ENCODE measurements around the gene PRKRA. TPM values are rescaled to one million over a fixed set of nuclear protein-coding genes. Genes with fewer than 3 reads are reported as not detected.

Gene PRKRA
- total RNA-seq, 1 experiment from 2014 or later, result 49.8 TPM

DNA sequence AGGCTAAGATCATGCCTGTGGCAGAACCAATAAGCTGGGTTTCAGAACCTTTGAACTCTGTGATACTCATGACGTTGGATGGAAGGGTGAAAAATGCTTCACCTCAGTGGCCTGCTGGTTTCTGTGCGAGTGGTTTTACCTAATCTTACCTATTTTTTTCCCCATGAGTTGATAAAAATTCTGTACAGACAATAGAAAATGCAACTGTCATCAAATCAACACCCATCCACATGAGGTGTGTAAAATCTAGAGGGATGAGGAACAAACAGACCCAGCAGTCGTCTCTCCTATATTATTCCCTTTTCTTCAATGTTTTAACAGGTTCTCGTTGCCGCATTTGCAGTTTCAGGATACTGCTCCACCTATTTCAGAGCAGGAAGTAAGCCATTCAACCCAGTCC, 67.3 kb downstream of the PRKRA start:
- H3K27ac ChIP-seq (ENCODE audit: low read depth, low read length), result no peak overlapping the region
- DNase-seq (ENCODE audit: low read depth, low spot score), result no peak
- ChIA-PET POLR2A (no interaction called here), RAD21 (ENCODE audit: low non-redundant PET in 1 of 2, low total read pairs in 2 of 2, uncharacterized antibody in 2 of 2, unreplicated experiment in 2 of 2) (no interaction called here), CTCF (no interaction called here)
- no peaks in the 10 kb centered on the region for H3K4me1 ChIP-seq (ENCODE audit: control insufficient read depth in 1 of 2, insufficient read depth in 2 of 2, low read length in 2 of 2)
- no peaks in the 10 kb centered on the region for H3K36me3 ChIP-seq (ENCODE audit: control insufficient read depth in 1 of 2, insufficient read depth in 2 of 2, low read length in 2 of 2)
- no TSS peak for BruUV-seq (replicated peaks)
- no peak overlapping the region for H2AFZ ChIP-seq (ENCODE audit: low read depth, low read length, poor library complexity, severe bottlenecking)
- no peaks in the 10 kb centered on the region for H3K9me3 ChIP-seq (ENCODE audit: control insufficient read depth in 1 of 2, insufficient read depth in 1 of 2, low read depth in 1 of 2, low read length in 2 of 2)
- H3K9ac ChIP-seq (ENCODE audit: low read length), result no peak overlapping the region
- no peaks in the 10 kb centered on the region for H3K9me2 ChIP-seq (ENCODE audit: insufficient read depth)
- no peak overlapping the region for H3K4me2 ChIP-seq (ENCODE audit: low read length)
- H4K20me1 ChIP-seq (ENCODE audit: insufficient read depth), result no peaks in the 10 kb centered on the region
- no peak for TF ChIP-seq FOSL1 (IDR thresholded peaks at IDR 0.05; ENCODE audit: low read depth)
- no peak for TF ChIP-seq POLR2AphosphoS5 (IDR thresholded peaks at IDR 0.05; ENCODE audit: low read depth, low read length)
- TF ChIP-seq TCF7L2 (IDR thresholded peaks at IDR 0.05; ENCODE audit: borderline replicate concordance, extremely low read depth, insufficient read depth, insufficient read length), result no peak
- TF ChIP-seq SIN3A (IDR thresholded peaks at IDR 0.05; ENCODE audit: low read depth), result no peak
- TF ChIP-seq EZH2 (IDR thresholded peaks at IDR 0.05), result no peak
- TF ChIP-seq JUND (IDR thresholded peaks at IDR 0.05), result no peak
- no peak for TF ChIP-seq RAD21 (IDR thresholded peaks at IDR 0.05; ENCODE audit: low read depth)
- TF ChIP-seq, protein P1, sequence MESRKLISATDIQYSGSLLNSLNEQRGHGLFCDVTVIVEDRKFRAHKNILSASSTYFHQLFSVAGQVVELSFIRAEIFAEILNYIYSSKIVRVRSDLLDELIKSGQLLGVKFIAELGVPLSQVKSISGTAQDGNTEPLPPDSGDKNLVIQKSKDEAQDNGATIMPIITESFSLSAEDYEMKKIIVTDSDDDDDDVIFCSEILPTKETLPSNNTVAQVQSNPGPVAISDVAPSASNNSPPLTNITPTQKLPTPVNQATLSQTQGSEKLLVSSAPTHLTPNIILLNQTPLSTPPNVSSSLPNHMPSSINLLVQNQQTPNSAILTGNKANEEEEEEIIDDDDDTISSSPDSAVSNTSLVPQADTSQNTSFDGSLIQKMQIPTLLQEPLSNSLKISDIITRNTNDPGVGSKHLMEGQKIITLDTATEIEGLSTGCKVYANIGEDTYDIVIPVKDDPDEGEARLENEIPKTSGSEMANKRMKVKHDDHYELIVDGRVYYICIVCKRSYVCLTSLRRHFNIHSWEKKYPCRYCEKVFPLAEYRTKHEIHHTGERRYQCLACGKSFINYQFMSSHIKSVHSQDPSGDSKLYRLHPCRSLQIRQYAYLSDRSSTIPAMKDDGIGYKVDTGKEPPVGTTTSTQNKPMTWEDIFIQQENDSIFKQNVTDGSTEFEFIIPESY (IDR thresholded peaks at IDR 0.05; ENCODE audit: extremely low read depth, insufficient replicate concordance, low read length), result no peak
- TF ChIP-seq, protein P2, sequence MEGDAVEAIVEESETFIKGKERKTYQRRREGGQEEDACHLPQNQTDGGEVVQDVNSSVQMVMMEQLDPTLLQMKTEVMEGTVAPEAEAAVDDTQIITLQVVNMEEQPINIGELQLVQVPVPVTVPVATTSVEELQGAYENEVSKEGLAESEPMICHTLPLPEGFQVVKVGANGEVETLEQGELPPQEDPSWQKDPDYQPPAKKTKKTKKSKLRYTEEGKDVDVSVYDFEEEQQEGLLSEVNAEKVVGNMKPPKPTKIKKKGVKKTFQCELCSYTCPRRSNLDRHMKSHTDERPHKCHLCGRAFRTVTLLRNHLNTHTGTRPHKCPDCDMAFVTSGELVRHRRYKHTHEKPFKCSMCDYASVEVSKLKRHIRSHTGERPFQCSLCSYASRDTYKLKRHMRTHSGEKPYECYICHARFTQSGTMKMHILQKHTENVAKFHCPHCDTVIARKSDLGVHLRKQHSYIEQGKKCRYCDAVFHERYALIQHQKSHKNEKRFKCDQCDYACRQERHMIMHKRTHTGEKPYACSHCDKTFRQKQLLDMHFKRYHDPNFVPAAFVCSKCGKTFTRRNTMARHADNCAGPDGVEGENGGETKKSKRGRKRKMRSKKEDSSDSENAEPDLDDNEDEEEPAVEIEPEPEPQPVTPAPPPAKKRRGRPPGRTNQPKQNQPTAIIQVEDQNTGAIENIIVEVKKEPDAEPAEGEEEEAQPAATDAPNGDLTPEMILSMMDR (IDR thresholded peaks at IDR 0.05 in 2 of 3, conservative IDR thresholded peaks at IDR 0.05 in 1 of 3; ENCODE audit: borderline replicate concordance in 1 of 3, insufficient read depth in 1 of 3, low read depth in 2 of 3, low read length in 2 of 3), result no peak
- TF ChIP-seq ZNF274 (IDR thresholded peaks at IDR 0.05; ENCODE audit: low read depth, low read length), result no peak
- no peak for TF ChIP-seq CBX3 (IDR thresholded peaks at IDR 0.05; ENCODE audit: low read depth)
- TF ChIP-seq EZH2phosphoT487 (IDR thresholded peaks at IDR 0.05; ENCODE audit: borderline replicate concordance), result no peak
- TF ChIP-seq ZFX (IDR thresholded peaks at IDR 0.05), result no peak
- no peak for TF ChIP-seq EGR1 (IDR thresholded peaks at IDR 0.05; ENCODE audit: low read depth)
- no peak for TF ChIP-seq SP1 (IDR thresholded peaks at IDR 0.05; ENCODE audit: low read depth)
- TF ChIP-seq CEBPB (IDR thresholded peaks at IDR 0.05; ENCODE audit: low read depth), result no peak
- TF ChIP-seq POLR2A (IDR thresholded peaks at IDR 0.05; ENCODE audit: borderline replicate concordance, extremely low read depth, insufficient read depth, insufficient read length), result no peak
- TF ChIP-seq, protein P3, sequence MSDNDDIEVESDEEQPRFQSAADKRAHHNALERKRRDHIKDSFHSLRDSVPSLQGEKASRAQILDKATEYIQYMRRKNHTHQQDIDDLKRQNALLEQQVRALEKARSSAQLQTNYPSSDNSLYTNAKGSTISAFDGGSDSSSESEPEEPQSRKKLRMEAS (IDR thresholded peaks at IDR 0.05), result no peak
- TF ChIP-seq, protein P4, sequence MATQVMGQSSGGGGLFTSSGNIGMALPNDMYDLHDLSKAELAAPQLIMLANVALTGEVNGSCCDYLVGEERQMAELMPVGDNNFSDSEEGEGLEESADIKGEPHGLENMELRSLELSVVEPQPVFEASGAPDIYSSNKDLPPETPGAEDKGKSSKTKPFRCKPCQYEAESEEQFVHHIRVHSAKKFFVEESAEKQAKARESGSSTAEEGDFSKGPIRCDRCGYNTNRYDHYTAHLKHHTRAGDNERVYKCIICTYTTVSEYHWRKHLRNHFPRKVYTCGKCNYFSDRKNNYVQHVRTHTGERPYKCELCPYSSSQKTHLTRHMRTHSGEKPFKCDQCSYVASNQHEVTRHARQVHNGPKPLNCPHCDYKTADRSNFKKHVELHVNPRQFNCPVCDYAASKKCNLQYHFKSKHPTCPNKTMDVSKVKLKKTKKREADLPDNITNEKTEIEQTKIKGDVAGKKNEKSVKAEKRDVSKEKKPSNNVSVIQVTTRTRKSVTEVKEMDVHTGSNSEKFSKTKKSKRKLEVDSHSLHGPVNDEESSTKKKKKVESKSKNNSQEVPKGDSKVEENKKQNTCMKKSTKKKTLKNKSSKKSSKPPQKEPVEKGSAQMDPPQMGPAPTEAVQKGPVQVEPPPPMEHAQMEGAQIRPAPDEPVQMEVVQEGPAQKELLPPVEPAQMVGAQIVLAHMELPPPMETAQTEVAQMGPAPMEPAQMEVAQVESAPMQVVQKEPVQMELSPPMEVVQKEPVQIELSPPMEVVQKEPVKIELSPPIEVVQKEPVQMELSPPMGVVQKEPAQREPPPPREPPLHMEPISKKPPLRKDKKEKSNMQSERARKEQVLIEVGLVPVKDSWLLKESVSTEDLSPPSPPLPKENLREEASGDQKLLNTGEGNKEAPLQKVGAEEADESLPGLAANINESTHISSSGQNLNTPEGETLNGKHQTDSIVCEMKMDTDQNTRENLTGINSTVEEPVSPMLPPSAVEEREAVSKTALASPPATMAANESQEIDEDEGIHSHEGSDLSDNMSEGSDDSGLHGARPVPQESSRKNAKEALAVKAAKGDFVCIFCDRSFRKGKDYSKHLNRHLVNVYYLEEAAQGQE (IDR thresholded peaks at IDR 0.05; ENCODE audit: low read depth), result no peak
- TF ChIP-seq SRF (IDR thresholded peaks at IDR 0.05; ENCODE audit: low read depth), result no peak
- no peaks in the 10 kb centered on the region for H3K79me2 ChIP-seq (ENCODE audit: insufficient read depth, low read length)
- intact Hi-C loops (cut with micrococcal nuclease), result no loop called here
- no peaks in the 10 kb centered on the region for H3K27me3 ChIP-seq (ENCODE audit: insufficient read depth, low read length)
- ATAC-seq, result no peak
- no peak overlapping the region for H3K4me3 ChIP-seq (replicated peaks in 1 of 2; ENCODE audit: low read depth in 1 of 2, low read length in 2 of 2)
